ENCODE data around the gene SYK.

Gene SYK

GRCh38 chr9:90891308-90892040 lies 89.9 kb downstream of the SYK start:
- H3K4me3 ChIP-seq (replicated peaks; ENCODE audit: low read depth, low read length), result no peak overlapping the region
- no peak for DNase-seq (ENCODE audit: extremely low read depth, low read depth)
- no peak for TF ChIP-seq CTCF (IDR thresholded peaks at IDR 0.05; ENCODE audit: low read depth, low read length, missing control alignments)

GRCh38 chr9:90892918-90893317 lies 91.3 kb downstream of the SYK start:
- DNase-seq (ENCODE audit: extremely low read depth, low read depth), result no peak
- TF ChIP-seq CTCF (IDR thresholded peaks at IDR 0.05; ENCODE audit: low read depth, low read length, missing control alignments), result no peak
- no peak overlapping the region for H3K4me3 ChIP-seq (replicated peaks; ENCODE audit: low read depth, low read length)

DNA sequence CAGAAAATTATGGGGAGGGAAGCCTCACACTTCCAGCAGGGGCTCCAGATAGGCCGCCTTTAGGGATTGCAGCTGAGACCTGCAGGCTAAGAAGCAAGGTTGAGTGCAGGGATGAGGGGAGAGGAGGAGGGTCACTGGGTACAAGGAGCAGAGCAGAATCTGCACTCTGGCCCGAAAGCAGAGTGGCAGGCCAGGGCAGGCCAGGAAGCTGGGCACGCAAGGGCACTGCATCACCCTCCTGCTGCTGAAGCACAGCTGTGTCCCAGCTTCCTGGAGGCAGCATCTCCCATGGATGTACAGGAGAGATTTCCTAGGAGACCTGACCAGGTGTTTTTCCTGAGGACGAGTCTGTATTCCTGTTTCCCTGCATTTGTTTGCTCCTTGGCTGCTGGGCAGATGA lies 92.1 kb downstream of the SYK start:
- TF ChIP-seq CTCF (IDR thresholded peaks at IDR 0.05; ENCODE audit: low read depth, low read length, missing control alignments), result no peak
- no peak overlapping the region for H3K4me3 ChIP-seq (replicated peaks; ENCODE audit: low read depth, low read length)
- no peak for DNase-seq (ENCODE audit: extremely low read depth, low read depth)

DNA sequence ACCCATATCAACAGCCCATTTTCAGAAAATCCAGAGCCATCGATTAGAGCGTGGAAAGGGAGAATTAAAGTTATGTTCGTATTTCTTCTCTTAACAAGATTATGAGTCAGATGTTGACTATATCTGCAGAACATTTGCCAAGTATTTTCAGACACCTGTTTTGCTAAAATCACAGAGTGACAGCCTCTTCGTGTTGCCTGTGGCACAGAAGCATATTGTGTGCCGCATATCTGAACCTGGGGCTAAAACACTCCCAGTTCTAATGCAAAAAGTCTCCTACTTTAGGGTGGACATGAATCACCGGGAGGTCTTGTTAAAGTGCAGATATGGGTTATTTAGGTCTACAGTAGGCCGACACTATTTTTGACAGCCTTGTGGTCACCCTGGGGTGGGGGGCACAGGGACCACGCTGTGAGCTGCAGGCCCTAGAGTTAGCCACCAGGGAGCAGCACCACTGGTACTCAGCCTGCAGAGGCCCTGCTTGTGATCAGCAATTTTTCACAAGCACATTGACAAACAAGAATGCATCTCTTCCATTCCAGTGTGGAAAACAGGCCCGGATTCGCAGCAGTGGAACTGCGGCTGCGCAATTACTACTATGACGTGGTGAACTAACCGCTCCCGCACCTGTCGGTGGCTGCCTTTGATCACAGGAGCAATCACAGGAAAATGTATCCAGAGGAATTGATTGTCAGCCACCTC lies 93.5 kb downstream of the SYK start:
- no peak for DNase-seq (ENCODE audit: extremely low read depth, low read depth)
- TF ChIP-seq CTCF (IDR thresholded peaks at IDR 0.05; ENCODE audit: low read depth, low read length, missing control alignments), result peak; percentile 77
- H3K4me3 ChIP-seq (replicated peaks; ENCODE audit: low read depth, low read length), result no peak overlapping the region

GRCh38 chr9:90895786-90896185 lies 94.2 kb downstream of the SYK start:
- no peak for TF ChIP-seq CTCF (IDR thresholded peaks at IDR 0.05; ENCODE audit: low read depth, low read length, missing control alignments)

GRCh38 chr9:90896231-90896630 lies 94.6 kb downstream of the SYK start:
- no peak for TF ChIP-seq CTCF (IDR thresholded peaks at IDR 0.05; ENCODE audit: low read depth, low read length, missing control alignments)
- H3K4me3 ChIP-seq (replicated peaks; ENCODE audit: low read depth, low read length), result no peak overlapping the region
- DNase-seq (ENCODE audit: extremely low read depth, low read depth), result no peak

More at GRCh38 chr9:90895786-90896185, 94.2 kb downstream of the SYK start:
- no peak overlapping the region for H3K4me3 ChIP-seq (replicated peaks; ENCODE audit: low read depth, low read length)
- no peak for DNase-seq (ENCODE audit: extremely low read depth, low read depth)

Measured in HFF-Myc (cell line).